ENCODE data around the gene UPK1B. TPM values are rescaled to one million over a fixed set of nuclear protein-coding genes. Genes with fewer than 3 reads are reported as not detected.

The UPK1B gene
- total RNA-seq, 6 experiments from 2014 or later = 0.10 to 0.12 TPM; not detected in 4

DNA sequence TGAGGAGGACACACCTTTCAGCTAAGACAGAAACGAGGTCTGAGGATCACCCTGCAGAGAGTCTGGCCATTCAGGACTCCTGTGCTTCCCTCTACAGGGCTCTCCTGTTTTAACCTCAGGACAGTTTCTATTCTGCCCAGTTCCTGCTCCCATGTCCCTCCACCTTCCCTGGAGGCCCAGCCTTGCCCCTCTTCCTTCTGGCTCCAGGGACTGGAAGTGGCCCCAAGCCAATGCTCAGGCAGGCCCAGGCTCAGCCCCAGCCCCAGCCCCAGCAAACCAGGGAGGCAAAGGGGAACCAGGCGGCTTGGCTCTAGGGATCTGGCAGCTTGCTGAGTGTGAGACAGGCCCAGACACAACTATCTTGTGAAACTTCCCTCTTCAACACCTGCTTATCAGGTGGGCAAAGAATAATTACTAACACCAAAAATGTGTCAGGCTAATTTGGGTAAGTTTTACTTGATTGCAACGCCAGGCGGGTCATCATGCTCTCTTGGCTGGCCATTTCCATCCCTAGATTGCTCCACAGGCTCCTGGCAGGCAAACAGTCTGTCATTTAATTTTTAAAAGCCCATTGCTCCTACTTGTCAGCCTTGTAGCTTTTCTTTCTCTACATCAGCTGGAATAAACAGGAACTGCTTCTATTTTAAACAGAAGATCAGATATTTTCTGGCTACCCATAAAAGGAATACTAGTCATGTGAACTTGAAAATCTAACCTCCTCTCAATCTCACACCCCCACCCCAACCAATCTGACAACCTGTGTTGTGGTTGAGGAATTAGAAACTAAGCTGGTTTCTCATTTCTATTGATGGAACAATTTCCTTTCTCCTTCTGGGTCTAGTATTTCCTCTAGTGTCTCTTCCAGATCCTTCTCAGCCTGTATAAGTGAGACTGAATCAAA is 33.5 kb downstream of the UPK1B start:
- Mint-ChIP-seq H3K4me3 (no peak overlapping the region), H3K4me1 (ENCODE audit: low read depth) (peaks cover 16% of the 10 kb centered on the region; the same call in 1 of the 2 replicates), H3K9me3 (no peaks in the 10 kb centered on the region; the same call in 1 of the 2 replicates), H3K27me3 (ENCODE audit: insufficient read depth) (no peaks in the 10 kb centered on the region), H3K27ac (peak overlapping the region; percentile 9; the same call in 1 of the 2 replicates), H3K36me3 (ENCODE audit: low read depth) (peaks cover 23% of the 10 kb centered on the region)
- no peak for DNase-seq
- TF ChIP-seq, protein P1, sequence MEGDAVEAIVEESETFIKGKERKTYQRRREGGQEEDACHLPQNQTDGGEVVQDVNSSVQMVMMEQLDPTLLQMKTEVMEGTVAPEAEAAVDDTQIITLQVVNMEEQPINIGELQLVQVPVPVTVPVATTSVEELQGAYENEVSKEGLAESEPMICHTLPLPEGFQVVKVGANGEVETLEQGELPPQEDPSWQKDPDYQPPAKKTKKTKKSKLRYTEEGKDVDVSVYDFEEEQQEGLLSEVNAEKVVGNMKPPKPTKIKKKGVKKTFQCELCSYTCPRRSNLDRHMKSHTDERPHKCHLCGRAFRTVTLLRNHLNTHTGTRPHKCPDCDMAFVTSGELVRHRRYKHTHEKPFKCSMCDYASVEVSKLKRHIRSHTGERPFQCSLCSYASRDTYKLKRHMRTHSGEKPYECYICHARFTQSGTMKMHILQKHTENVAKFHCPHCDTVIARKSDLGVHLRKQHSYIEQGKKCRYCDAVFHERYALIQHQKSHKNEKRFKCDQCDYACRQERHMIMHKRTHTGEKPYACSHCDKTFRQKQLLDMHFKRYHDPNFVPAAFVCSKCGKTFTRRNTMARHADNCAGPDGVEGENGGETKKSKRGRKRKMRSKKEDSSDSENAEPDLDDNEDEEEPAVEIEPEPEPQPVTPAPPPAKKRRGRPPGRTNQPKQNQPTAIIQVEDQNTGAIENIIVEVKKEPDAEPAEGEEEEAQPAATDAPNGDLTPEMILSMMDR (IDR thresholded peaks at IDR 0.05) = peak; percentile 21

DNA sequence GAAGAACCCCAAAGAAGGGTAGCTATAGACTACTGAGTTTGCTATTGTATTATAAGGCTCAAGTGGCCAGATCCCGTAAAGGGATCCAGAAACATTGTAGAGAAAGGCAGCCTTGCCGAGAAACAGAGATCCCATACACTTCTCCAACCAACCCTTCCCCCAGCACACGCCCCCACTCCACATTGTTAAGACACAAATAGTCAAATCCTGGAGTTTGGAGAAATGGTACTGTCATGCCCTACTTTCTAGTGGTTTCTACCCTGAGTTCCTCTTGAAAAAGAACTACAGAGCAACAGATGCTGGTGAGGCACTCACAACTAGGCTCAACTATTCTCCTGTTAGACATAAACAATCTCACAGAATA is 34.1 kb downstream of the UPK1B start:
- H3K9me3 Mint-ChIP-seq = no peaks in the 10 kb centered on the region; the same call in 1 of the 2 replicates

DNA sequence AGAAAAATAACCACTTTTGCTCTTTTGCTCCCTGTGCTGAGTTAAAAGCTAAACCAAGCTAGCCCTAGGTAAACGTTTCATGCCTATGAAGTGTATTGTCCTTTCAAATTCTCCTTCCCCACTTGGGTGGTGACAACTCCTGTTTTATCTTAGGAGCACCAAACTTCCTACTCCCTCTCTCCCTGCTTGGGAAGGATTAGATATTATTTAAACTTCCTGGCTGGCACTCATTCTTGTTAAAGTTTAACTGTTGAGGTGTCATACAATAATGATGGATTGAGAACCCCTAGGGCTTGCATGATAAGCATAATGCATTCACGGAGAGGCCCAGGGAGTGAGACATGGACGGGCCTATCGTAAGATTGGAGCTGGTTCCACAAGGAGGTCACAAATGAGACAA is 37.8 kb downstream of the UPK1B start:
- Mint-ChIP-seq H3K9me3 (no peaks in the 10 kb centered on the region), H3K27me3 (ENCODE audit: insufficient read depth) (no peaks in the 10 kb centered on the region), H3K4me1 (ENCODE audit: low read depth) (peaks cover 7% of the 10 kb centered on the region; the same call in 1 of the 2 replicates), H3K4me3 (no peak overlapping the region), H3K27ac (no peak overlapping the region), H3K36me3 (ENCODE audit: low read depth) (peaks cover 49% of the 10 kb centered on the region)
- no peak for DNase-seq
- TF ChIP-seq, protein P1 (IDR thresholded peaks at IDR 0.05) = no peak

More for the DNA sequence above, 34.1 kb downstream of the UPK1B start:
- no peak overlapping the region for H3K27ac Mint-ChIP-seq
- H3K36me3 Mint-ChIP-seq (ENCODE audit: low read depth) = peaks cover 28% of the 10 kb centered on the region
- no peaks in the 10 kb centered on the region for H3K27me3 Mint-ChIP-seq (ENCODE audit: insufficient read depth)
- no peak for DNase-seq
- TF ChIP-seq, protein P1 (IDR thresholded peaks at IDR 0.05) = no peak
- H3K4me3 Mint-ChIP-seq = no peak overlapping the region
- peaks cover 16% of the 10 kb centered on the region; the same call in 1 of the 2 replicates for H3K4me1 Mint-ChIP-seq (ENCODE audit: low read depth)

DNA sequence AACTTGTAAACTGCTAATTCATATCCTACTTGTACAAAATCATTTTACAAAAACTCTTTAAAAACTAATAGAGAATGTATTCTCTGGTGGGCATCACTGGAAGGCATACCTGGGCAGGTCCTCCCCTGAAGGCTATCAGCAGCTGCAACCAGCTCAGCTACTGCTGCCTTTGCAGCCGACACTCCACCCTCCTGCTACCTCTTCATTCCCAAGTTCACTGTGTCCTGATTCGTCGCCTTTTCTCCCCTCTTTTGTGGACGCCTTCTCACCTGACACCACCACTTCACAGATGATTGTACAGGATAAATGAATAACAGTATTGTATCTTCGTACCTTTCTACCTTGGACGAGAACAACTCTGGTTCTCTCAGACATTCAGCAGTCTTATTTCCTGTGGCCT is 38.4 kb downstream of the UPK1B start:
- TF ChIP-seq, protein P1 (IDR thresholded peaks at IDR 0.05) = no peak
- no peak overlapping the region for H3K4me3 Mint-ChIP-seq
- DNase-seq = no peak
- no peak overlapping the region for H3K27ac Mint-ChIP-seq
- H3K9me3 Mint-ChIP-seq = no peaks in the 10 kb centered on the region
- peaks cover 7% of the 10 kb centered on the region; the same call in 1 of the 2 replicates for H3K4me1 Mint-ChIP-seq (ENCODE audit: low read depth)
- peaks cover 51% of the 10 kb centered on the region for H3K36me3 Mint-ChIP-seq (ENCODE audit: low read depth)
- no peaks in the 10 kb centered on the region for H3K27me3 Mint-ChIP-seq (ENCODE audit: insufficient read depth)

DNA sequence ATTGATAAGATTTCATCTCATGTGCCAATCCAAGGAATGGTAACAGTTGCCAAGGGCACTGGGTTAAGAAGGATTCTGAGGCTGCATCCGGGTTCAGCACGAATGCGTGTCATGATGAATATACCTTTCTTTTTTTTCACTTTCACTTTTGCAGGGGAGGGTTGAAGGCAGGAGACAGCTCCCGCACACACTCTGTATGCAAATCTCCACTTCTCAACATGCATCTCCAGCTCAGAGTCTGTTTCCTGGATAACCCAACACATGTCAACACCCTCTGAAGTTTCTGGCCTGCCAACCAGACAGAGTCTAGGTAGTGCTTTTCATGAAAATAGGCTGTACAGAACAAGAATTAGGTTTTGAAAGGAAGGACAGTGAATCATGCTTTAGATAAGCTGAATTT is 45.7 kb downstream of the UPK1B start:
- Mint-ChIP-seq H3K4me1 (ENCODE audit: low read depth) (peaks cover 15% of the 10 kb centered on the region), H3K27me3 (ENCODE audit: insufficient read depth) (no peaks in the 10 kb centered on the region), H3K27ac (0 out of 2 replicates have a peak overlapping the region, but pooled peaks have one; percentile 42), H3K9me3 (no peaks in the 10 kb centered on the region), H3K36me3 (ENCODE audit: low read depth) (peaks cover 48% of the 10 kb centered on the region), H3K4me3 (no peak overlapping the region)
- no peak for DNase-seq
- TF ChIP-seq, protein P1 (IDR thresholded peaks at IDR 0.05) = no peak

Measured in HFFc6 (cell line).